GM23338 (cell line): ENCODE data around the gene H2BW2. TPM values are rescaled to one million over a fixed set of nuclear protein-coding genes. Genes with fewer than 3 reads are reported as not detected.

Experiments used
- ATAC-seq: fragments of 200-7000 bp; cut with Tn5 transposase; 3 replicates; pipeline ENCODE4 v1.9.1; 2020
- DNase-seq: peaks from one replicate; pipeline ENCODE4 v3.0.0-alpha.2; 2015; ENCODE audit warnings: low spot score
- H2AFZ ChIP-seq: fragments of 200-600 bp; sonication (generic); 2 replicates; pipeline ENCODE4 v1.8.0; 2016; ENCODE audit warnings: antibody characterized with exemption, mild to moderate bottlenecking, moderate library complexity
- H3F3A ChIP-seq: fragments of 200-600 bp; sonication (generic); replicated peaks from 2 replicates; pipeline ENCODE4 v1.8.0; 2017; ENCODE audit warnings: antibody characterized with exemption, mixed run types, low read depth
- H3K27ac ChIP-seq: fragments of 200-600 bp; sonication (generic); 2 replicates; pipeline ENCODE4 v1.6.1; 2016; ENCODE audit warnings: low read depth
- H3K27me3 ChIP-seq: fragments of 200-600 bp; sonication (generic); 2 replicates; pipeline ENCODE4 v1.8.0; 2016; ENCODE audit warnings: mild to moderate bottlenecking, mixed run types, moderate library complexity; ENCODE audit not compliant: insufficient read depth
- H3K36me3 ChIP-seq: fragments of 200-600 bp; sonication (generic); 2 replicates; pipeline ENCODE4 v1.8.0; 2016; ENCODE audit warnings: mild to moderate bottlenecking; ENCODE audit not compliant: insufficient read depth
- H3K4me1 ChIP-seq: fragments of 200-600 bp; sonication (generic); 2 replicates; pipeline ENCODE4 v1.8.0; 2016; ENCODE audit warnings: mild to moderate bottlenecking, moderate library complexity; ENCODE audit not compliant: insufficient read depth
- H3K4me2 ChIP-seq: fragments of 200-600 bp; sonication (generic); 2 replicates; pipeline ENCODE4 v1.7.1; 2017; ENCODE audit warnings: mixed run types
- H3K4me3 ChIP-seq: fragments of 200-600 bp; sonication (generic); 2 replicates; pipeline ENCODE4 v1.6.1; 2016; ENCODE audit warnings: mixed run types
- H3K79me2 ChIP-seq: fragments of 200-600 bp; sonication (generic); replicated peaks from 2 replicates; pipeline ENCODE4 v1.8.0; 2017; ENCODE audit warnings: mild to moderate bottlenecking; ENCODE audit not compliant: insufficient read depth
- H3K9me2 ChIP-seq: fragments of 200-600 bp; sonication (generic); 2 replicates; pipeline ENCODE4 v1.8.0; 2017; ENCODE audit not compliant: insufficient read depth
- H4K20me1 ChIP-seq: fragments of 200-600 bp; sonication (generic); replicated peaks from 2 replicates; pipeline ENCODE4 v1.8.0; 2017; ENCODE audit warnings: mild to moderate bottlenecking; ENCODE audit not compliant: insufficient read depth
- H3K27ac Mint-ChIP-seq: 2 replicates; pipeline ENCODE4 v1.8.0; 2020; ENCODE audit warnings: inconsistent platforms, mild to moderate bottlenecking, moderate library complexity, mixed read lengths
- H3K27me3 Mint-ChIP-seq: 3 replicates; pipeline ENCODE4 v1.8.0; 2022; ENCODE audit warnings: low read depth, mild to moderate bottlenecking, moderate library complexity, mixed read lengths, inconsistent platforms; ENCODE audit not compliant: insufficient read depth, poor library complexity
- H3K36me3 Mint-ChIP-seq: 3 replicates; pipeline ENCODE4 v1.8.0; 2021; ENCODE audit warnings: low read depth, mild to moderate bottlenecking, inconsistent platforms, moderate library complexity, mixed read lengths
- H3K4me1 Mint-ChIP-seq: 3 replicates; pipeline ENCODE4 v1.8.0; 2020; ENCODE audit warnings: mild to moderate bottlenecking, inconsistent platforms, mixed read lengths
- H3K4me3 Mint-ChIP-seq: 3 replicates; pipeline ENCODE4 v1.8.0; 2021; ENCODE audit warnings: moderate library complexity, mild to moderate bottlenecking, inconsistent platforms, mixed read lengths
- H3K9me3 Mint-ChIP-seq: 3 replicates; pipeline ENCODE4 v1.8.0; 2020; ENCODE audit warnings: moderate library complexity, mild to moderate bottlenecking, inconsistent platforms, mixed read lengths
- CREB1 ChIP-seq: fragments of 250-450 bp; sonication (Bioruptor Pico); IDR thresholded peaks from 2 replicates; pipeline ENCODE4 v1.5.0; 2020; ENCODE audit warnings: low read depth, mild to moderate bottlenecking, moderate library complexity
- EZH2 ChIP-seq: fragments of 200-600 bp; sonication (generic); IDR thresholded peaks from one replicate; pipeline ENCODE4 v1.8.0; 2017; ENCODE audit warnings: antibody characterized with exemption, mild to moderate bottlenecking, low read depth; ENCODE audit not compliant: unreplicated experiment
- EZH2phosphoT487 ChIP-seq: fragments of 200-600 bp; sonication (generic); IDR thresholded peaks from one replicate; pipeline ENCODE4 v1.8.1; 2018; ENCODE audit warnings: antibody characterized with exemption; ENCODE audit not compliant: unreplicated experiment
- JUNB ChIP-seq: IDR thresholded peaks from one replicate; pipeline ENCODE4 v1.6.1; 2016; ENCODE audit warnings: antibody characterized with exemption; ENCODE audit not compliant: unreplicated experiment
- NANOG ChIP-seq: IDR thresholded peaks from 2 replicates; pipeline ENCODE4 v1.6.1; 2016; ENCODE audit warnings: antibody characterized with exemption, borderline replicate concordance
- POLR2AphosphoS5 ChIP-seq: IDR thresholded peaks from 2 replicates; pipeline ENCODE4 v1.6.1; 2016; ENCODE audit warnings: antibody characterized with exemption, low read depth
- STAT1 ChIP-seq: IDR thresholded peaks from one replicate; pipeline ENCODE4 v1.6.1; 2016; ENCODE audit warnings: antibody characterized with exemption; ENCODE audit not compliant: unreplicated experiment
- ZNF114 ChIP-seq: fragments of 250-450 bp; sonication (Bioruptor Pico); IDR thresholded peaks from 2 replicates; pipeline ENCODE4 v1.5.0; 2020; ENCODE audit warnings: mild to moderate bottlenecking, moderate library complexity
- ZNF331 ChIP-seq: fragments of 250-450 bp; sonication (Bioruptor Pico); IDR thresholded peaks from 2 replicates; pipeline ENCODE4 v1.5.0; 2020; ENCODE audit warnings: low read depth, mild to moderate bottlenecking, moderate library complexity
- ZNF462 ChIP-seq: fragments of 250-450 bp; sonication (Bioruptor Pico); IDR thresholded peaks from 2 replicates; pipeline ENCODE4 v1.5.0; 2020; ENCODE audit warnings: mild to moderate bottlenecking, moderate library complexity
- polyA plus RNA-seq: library from polyadenylated mRNA; unstranded; fragments of >200 nt; fragmentation: Nextera tagmentation; extraction: Ambion mirVana; gene quantifications from 2 replicates; pipeline ENCODE4 v1.2.1, GENCODE V29; 2016
- total RNA-seq: library from RNA; depleted of rRNA; stranded (reverse); fragments of >200 nt; shearing (Covaris generic); gene quantifications from 2 replicates; pipeline ENCODE4 v1.2.3, GENCODE V29; 2014
- TF ChIP-seq, protein P1 (sequence below): IDR thresholded peaks from one replicate; pipeline ENCODE4 v1.6.1; 2018; ENCODE audit warnings: antibody characterized with exemption; ENCODE audit not compliant: unreplicated experiment
- TF ChIP-seq, protein P2 (sequence below), 2 experiments: fragments of 200-600 bp in 1 of 2; sonication (generic) in 1 of 2; conservative IDR thresholded peaks; 2 replicates each; pipeline versions ENCODE4 v1.5.1 to v1.6.1; 2016 to 2017; ENCODE audit warnings: antibody characterized with exemption in 2 of 2, low read depth in 2 of 2, mild to moderate bottlenecking in 2 of 2, moderate library complexity in 1 of 2
- TF ChIP-seq, protein P3 (sequence below): IDR thresholded peaks from 2 replicates; pipeline ENCODE4 v1.6.1; 2016; ENCODE audit warnings: antibody characterized with exemption

H2BW2 gene
- total and polyA plus RNA-seq, 2 experiments from 2014 or later = 0.16 TPM; not detected in 1

- H3K36me3 Mint-ChIP-seq = no peaks in the 10 kb centered on the region
- no peaks in the 10 kb centered on the region for H3F3A ChIP-seq
- H3K79me2 ChIP-seq = no peaks in the 10 kb centered on the region
- DNase-seq (no peak), ATAC-seq (no peak)
- no peaks in the 10 kb centered on the region; the same call in 2 of the 3 replicates for H3K9me3 Mint-ChIP-seq
- H3K9me2 ChIP-seq = no peaks in the 10 kb centered on the region
- H3K4me3 Mint-ChIP-seq = no peak overlapping the region
- H3K4me1 Mint-ChIP-seq = no peaks in the 10 kb centered on the region
- no peaks in the 10 kb centered on the region for H4K20me1 ChIP-seq
- H3K27me3 Mint-ChIP-seq = no peaks in the 10 kb centered on the region
- no peaks in the 10 kb centered on the region for H3K27me3 ChIP-seq
- H2AFZ ChIP-seq = no peak overlapping the region
- no peak overlapping the region for H3K4me2 ChIP-seq
- H3K4me3 ChIP-seq = no peak overlapping the region
- no peaks in the 10 kb centered on the region for H3K4me1 ChIP-seq
- no peak overlapping the region for H3K27ac Mint-ChIP-seq
- TF ChIP-seq EZH2phosphoT487 = no peak
- TF ChIP-seq ZNF331 (CRISPR knock-in tag) = no peak
- no peak for TF ChIP-seq CREB1 (CRISPR knock-in tag)
- no peak for TF ChIP-seq JUNB
- TF ChIP-seq, protein P1, sequence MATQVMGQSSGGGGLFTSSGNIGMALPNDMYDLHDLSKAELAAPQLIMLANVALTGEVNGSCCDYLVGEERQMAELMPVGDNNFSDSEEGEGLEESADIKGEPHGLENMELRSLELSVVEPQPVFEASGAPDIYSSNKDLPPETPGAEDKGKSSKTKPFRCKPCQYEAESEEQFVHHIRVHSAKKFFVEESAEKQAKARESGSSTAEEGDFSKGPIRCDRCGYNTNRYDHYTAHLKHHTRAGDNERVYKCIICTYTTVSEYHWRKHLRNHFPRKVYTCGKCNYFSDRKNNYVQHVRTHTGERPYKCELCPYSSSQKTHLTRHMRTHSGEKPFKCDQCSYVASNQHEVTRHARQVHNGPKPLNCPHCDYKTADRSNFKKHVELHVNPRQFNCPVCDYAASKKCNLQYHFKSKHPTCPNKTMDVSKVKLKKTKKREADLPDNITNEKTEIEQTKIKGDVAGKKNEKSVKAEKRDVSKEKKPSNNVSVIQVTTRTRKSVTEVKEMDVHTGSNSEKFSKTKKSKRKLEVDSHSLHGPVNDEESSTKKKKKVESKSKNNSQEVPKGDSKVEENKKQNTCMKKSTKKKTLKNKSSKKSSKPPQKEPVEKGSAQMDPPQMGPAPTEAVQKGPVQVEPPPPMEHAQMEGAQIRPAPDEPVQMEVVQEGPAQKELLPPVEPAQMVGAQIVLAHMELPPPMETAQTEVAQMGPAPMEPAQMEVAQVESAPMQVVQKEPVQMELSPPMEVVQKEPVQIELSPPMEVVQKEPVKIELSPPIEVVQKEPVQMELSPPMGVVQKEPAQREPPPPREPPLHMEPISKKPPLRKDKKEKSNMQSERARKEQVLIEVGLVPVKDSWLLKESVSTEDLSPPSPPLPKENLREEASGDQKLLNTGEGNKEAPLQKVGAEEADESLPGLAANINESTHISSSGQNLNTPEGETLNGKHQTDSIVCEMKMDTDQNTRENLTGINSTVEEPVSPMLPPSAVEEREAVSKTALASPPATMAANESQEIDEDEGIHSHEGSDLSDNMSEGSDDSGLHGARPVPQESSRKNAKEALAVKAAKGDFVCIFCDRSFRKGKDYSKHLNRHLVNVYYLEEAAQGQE = no peak
- TF ChIP-seq NANOG = no peak
- no peak for TF ChIP-seq STAT1
- no peak for TF ChIP-seq EZH2
- no peak for TF ChIP-seq POLR2AphosphoS5
- no peak for TF ChIP-seq ZNF462
- TF ChIP-seq ZNF114 (CRISPR knock-in tag) = no peak
- TF ChIP-seq, protein P2, sequence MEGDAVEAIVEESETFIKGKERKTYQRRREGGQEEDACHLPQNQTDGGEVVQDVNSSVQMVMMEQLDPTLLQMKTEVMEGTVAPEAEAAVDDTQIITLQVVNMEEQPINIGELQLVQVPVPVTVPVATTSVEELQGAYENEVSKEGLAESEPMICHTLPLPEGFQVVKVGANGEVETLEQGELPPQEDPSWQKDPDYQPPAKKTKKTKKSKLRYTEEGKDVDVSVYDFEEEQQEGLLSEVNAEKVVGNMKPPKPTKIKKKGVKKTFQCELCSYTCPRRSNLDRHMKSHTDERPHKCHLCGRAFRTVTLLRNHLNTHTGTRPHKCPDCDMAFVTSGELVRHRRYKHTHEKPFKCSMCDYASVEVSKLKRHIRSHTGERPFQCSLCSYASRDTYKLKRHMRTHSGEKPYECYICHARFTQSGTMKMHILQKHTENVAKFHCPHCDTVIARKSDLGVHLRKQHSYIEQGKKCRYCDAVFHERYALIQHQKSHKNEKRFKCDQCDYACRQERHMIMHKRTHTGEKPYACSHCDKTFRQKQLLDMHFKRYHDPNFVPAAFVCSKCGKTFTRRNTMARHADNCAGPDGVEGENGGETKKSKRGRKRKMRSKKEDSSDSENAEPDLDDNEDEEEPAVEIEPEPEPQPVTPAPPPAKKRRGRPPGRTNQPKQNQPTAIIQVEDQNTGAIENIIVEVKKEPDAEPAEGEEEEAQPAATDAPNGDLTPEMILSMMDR (conservative IDR thresholded peaks at IDR 0.05; ENCODE audit: low read depth in 2 of 2) = no peak
- TF ChIP-seq, protein P3, sequence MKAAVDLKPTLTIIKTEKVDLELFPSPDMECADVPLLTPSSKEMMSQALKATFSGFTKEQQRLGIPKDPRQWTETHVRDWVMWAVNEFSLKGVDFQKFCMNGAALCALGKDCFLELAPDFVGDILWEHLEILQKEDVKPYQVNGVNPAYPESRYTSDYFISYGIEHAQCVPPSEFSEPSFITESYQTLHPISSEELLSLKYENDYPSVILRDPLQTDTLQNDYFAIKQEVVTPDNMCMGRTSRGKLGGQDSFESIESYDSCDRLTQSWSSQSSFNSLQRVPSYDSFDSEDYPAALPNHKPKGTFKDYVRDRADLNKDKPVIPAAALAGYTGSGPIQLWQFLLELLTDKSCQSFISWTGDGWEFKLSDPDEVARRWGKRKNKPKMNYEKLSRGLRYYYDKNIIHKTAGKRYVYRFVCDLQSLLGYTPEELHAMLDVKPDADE = no peak
- no peaks in the 10 kb centered on the region for H3K36me3 ChIP-seq
- H3K27ac ChIP-seq = no peak overlapping the region
Measured at GRCh38 chrX:104013158-104013557, 26.6 kb upstream of the H2BW2 start.
